DOHH2 (cell line): ENCODE results near the gene NHLRC2.

Source experiments
- EZH2phosphoT487 ChIP-seq: fragments of 200-600 bp; sonication (generic); IDR thresholded peaks from 2 replicates; pipeline ENCODE4 v1.6.1; 2017; ENCODE audit warnings: borderline replicate concordance, mild to moderate bottlenecking, antibody characterized with exemption, low read length, moderate library complexity, mixed read lengths
- TF ChIP-seq, protein P1 (sequence below): fragments of 200-600 bp; sonication (generic); IDR thresholded peaks from one replicate; pipeline ENCODE4 v1.5.1; 2014; ENCODE audit warnings: antibody characterized with exemption, mild to moderate bottlenecking, low read depth, low read length; ENCODE audit not compliant: poor library complexity, severe bottlenecking

DNA sequence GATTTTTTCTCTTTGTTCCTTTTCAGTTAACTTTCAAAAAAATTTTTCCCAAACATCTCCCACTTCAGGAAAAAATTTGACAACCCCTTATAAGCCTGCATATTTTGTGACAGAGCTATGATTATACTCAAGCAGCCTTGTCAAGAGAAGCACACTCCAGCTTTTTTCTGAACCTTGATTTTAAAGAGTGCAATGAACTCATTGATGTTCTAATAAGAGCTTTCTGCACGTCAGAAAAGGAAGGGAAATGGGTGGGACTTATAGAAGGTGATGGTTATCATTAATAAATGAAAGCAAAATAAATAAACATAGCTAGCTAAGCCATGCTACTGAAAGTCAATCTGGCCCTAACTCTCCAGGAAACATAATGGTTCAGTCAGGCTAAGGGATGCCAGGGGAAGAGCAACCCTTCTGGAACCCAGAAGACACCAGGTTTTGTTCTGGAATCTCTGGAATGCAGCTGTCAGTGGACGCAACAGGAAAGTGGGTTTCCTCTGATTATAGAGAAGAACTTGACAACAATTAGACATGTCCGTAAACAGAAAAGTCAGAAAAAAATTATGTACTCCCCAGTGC, 76.1 kb downstream of the NHLRC2 start:
- no peak for TF ChIP-seq EZH2phosphoT487
- TF ChIP-seq, protein P1, sequence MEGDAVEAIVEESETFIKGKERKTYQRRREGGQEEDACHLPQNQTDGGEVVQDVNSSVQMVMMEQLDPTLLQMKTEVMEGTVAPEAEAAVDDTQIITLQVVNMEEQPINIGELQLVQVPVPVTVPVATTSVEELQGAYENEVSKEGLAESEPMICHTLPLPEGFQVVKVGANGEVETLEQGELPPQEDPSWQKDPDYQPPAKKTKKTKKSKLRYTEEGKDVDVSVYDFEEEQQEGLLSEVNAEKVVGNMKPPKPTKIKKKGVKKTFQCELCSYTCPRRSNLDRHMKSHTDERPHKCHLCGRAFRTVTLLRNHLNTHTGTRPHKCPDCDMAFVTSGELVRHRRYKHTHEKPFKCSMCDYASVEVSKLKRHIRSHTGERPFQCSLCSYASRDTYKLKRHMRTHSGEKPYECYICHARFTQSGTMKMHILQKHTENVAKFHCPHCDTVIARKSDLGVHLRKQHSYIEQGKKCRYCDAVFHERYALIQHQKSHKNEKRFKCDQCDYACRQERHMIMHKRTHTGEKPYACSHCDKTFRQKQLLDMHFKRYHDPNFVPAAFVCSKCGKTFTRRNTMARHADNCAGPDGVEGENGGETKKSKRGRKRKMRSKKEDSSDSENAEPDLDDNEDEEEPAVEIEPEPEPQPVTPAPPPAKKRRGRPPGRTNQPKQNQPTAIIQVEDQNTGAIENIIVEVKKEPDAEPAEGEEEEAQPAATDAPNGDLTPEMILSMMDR: no peak
